ENCODE results near the gene OMP.
A peak's percentile ranks its signal among the peaks of the same experiment; 100 is the strongest.
"Not testable (repeated sequence)": the region's sequence is repeated elsewhere in the genome, so short reads cannot be mapped to it uniquely, and the experiment has no call there.

The OMP gene

GRCh38 chr11:77102246-77103210, at the start of gene OMP:
Gene OMP (plus strand): TSS chr11:77102840. CDS start chr11:77102840, 0 bp downstream.
- no peak for DNase-seq

- no peak for DNase-seq
Measured at GRCh38 chr11:77053217-77054015, 49.2 kb upstream of the OMP start.

DNA sequence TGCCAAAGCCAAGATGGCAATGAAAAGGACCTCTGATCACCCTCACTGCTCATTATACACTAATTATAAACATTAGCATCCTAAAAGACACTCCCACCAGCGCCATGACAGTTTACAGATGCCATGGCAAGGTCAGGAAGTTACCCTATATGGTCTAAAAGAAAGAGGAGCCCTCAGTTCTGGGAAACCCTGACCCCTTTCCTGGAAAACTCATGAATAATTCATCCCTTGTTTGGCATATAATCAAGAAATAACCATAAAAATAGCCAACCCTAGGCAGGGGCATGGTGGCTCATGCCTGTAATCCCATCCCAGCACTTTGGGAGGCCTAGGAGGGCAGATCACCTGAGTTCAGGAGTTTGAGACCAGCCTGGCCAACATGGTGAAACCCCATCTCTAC, 48.6 kb upstream of the OMP start:
- DNase-seq: no peak

DNA sequence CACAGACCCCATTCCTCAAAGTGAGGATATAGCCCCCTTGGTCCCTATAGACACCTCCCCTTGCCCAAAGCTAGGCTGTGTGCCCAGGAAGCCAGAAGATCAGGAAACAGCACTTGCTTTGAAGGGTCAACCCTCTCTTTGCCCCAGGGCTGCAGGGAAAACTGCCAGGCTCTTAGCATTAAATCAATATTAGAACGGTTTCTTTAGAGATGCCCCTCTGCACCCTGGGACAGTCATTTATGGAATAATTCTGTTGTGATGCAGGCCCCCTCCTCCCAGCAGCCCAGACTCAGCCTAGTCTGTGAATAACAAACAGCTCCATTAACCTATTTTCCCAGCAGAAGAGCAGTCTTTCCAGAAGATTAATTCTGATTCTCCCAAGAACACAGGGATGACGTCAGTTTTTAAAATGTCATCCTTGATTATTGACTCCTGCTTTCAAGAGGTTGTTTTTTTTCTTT, 47.5 kb upstream of the OMP start:
- DNase-seq: no peak

- DNase-seq: no peak
Measured at GRCh38 chr11:77055913-77056312, 46.7 kb upstream of the OMP start.

- DNase-seq: no peak
Measured at GRCh38 chr11:77056814-77057402, 45.7 kb upstream of the OMP start.

GRCh38 chr11:77057938-77058474, 44.6 kb upstream of the OMP start:
- no peak for DNase-seq

DNA sequence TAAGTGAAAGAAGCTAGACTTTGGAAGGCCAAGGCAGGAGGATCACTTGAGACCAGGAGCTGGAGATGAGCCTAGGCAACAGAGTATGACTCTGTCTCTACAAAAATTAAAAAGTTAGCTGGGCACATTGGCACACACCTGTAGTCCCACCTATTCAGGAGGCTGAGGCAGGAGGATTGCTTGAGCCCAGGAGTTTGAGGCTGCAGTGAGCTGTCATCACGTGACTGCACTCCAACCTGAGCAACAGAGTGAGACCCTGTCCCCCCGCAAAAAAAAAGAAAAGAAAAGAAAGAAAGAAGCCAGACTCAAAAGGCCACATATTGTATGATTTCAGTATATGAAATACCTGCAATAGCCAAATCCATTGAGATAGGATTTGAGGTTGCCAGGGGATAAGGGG, 43.7 kb upstream of the OMP start:
- no peak for DNase-seq

DNA sequence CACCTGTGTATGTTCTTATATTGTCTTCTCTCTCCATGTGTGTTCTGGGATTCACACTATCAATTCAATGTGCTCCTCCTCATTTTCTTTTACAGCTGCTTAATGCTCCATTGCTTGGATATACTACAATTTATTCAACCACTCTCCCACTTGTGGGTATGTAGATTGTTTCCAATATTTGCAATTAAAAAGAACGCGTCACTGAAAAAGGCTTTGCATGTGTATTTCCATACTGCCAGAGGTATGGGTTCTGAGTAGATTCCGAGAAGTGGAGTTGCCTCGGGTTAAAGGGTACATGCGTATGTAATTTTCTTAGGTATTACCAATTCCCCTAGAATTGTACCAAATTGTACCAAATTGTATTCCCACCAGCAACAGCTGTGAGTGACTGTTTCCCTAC, 42.8 kb upstream of the OMP start:
- no peak for DNase-seq

- DNase-seq: no peak
Measured at GRCh38 chr11:77060234-77060633, 42.4 kb upstream of the OMP start.

DNA sequence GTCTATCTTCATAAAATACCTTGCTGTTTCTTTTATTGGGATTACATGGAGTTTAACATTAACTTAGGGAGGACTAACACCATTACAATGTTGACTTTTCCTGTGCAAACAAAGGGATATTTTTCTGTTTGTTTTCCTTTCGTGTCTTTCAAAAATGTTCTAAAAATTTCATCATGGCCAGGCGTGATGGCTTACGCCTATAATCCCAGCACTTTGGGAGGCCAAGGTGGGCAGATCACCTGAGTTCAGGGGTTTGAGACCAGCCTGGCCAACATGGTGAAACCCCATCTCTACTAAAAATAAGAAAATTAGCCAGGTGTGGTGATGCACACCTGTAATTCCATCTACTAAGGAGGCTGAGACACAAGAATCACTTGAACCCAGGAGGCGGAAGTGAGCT, 41.4 kb upstream of the OMP start:
- not testable (repeated sequence) for DNase-seq

DNA sequence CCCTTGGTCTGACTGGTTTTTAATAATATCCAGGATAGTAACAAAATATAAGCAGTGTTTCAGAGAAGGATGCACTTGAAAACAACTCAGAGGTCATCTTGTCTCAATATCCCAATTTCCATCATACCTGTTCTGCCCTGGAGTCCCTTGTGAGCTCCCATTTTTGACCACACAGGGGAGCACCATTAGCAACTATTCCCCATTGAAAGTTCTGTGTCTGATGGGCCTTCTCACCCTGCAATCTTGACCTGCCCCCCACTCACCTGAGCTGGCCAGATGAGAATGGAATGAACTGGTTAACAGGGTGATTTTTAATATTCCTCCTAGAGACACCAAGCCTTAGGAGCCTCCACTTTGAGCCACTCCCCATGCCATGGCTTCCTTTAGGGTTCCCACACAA, 39.7 kb upstream of the OMP start:
- DNase-seq: no peak

DNA sequence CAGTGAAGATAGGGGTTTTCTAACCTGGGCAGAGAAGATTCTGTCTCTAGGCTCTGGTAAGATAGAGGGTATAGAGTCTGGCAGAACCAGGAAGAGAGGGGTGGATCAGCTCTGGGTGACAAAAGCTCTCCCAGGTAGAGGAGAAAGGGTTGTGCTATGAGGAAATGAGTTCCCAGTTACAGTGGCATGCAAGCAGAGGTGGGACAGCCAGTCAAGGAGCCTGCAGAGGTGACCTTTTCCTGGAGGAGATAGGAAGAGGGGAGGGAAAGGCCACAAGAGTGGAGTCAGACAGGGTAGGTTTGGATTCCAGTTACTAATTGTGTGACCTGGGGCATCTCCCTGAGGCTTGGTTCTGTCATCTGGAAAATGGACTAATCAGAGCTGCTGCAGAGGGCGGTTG, 39.2 kb upstream of the OMP start:
- DNase-seq: no peak

DNA sequence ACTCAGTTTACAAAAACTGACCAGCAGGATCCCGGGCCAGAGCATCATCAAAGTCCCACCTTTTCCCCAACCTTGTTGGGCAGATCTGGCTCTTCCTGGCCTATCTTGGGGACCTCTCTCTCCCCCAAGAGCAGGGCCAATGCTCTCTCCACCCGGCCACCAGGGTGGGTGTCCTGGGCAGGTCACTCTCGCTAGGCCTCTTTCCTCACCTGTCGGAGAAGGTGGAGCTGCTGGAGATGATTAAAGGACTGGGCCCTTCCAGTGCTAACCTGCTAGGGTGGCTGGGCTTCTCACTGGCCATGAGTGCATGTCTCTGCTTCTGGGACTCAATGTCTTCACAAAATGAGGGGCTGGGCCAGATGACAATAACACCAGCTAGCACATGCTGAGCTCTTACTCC, 38.8 kb upstream of the OMP start:
- DNase-seq: no peak

DNA sequence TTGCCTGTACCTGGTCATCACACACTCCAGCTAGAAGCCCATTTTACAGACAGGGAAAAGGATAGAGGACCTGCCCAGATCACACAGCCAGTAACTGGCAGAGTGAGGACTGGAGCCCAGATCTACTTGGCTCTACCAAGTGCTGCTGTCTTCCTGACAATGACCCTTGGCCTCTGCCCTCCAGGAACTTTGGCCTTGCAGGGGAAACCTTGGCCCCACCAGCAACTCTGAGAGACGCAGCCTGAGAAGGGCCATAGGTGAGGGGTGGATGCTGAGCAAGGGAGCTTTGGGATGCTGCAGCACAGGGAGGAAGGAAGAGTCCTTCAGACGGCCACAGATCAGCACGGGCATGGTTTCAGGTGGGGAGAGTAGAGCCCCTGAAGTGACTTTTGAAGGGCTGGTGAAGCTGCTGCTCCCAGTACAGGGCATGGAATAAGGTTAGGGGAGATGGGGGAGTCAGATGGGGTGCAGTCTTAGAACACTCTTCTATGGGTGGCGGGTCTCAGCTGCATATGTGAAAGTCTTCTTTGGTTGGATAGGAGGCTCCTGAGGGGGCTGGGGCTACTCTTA, 37.9 kb upstream of the OMP start:
- DNase-seq: no peak

- no peak for DNase-seq
Measured at GRCh38 chr11:77065878-77066228, 36.8 kb upstream of the OMP start.

- peak; percentile 82 to 88 for DNase-seq
Measured at GRCh38 chr11:77066229-77067042, 36.2 kb upstream of the OMP start, which contains the start of gene CAPN5. Gene CAPN5 (plus strand): TSS chr11:77066971. CDS start chr11:77084887, 17,916 bp downstream.

GRCh38 chr11:77067861-77068443, 34.7 kb upstream of the OMP start:
- no peak for DNase-seq

DNA sequence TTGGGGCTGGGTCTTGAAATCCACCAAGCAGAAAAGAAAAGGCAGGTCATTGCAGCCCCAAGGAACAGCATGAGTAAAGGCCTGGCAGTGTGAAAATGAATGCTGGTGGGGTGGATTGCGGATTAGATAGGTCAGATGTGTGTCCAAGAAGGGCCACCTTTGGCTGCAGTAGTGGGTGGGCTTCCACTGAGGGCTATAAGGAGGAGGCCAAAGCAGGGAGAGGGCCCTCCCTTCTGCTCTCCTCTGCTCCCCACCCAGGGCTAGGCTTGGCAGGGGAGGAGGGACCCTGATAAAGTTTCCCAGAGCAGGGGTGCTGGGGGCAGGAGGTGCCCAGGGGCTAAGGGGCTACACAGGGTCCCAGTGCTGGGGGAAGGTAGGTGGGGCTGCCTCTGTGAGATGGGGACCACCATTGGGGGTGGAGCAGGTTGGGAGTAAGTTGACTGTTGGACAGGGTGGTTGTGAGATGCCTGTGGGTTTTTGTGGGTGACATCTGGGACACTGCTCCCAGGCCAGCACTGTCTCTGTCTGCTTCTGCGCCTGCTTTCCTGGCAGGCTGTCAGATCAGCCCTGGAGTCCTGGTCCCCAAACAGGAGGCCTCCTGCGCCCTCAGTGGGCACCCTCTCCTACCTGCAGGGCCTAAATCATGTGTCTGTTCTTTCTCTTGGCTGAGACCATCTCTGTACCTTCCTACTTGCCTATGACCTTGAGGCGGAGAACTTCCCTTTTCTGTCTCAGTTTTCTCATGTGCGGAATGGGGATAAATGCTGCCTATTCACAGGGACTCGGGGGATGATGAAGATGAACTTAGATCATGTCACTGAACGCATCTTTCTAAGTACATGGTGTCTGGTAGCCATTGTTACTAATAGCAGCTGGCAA, 33.9 kb upstream of the OMP start:
- DNase-seq: no peak

- DNase-seq: no peak
Measured at GRCh38 chr11:77069336-77069968, 33.2 kb upstream of the OMP start.
